NCI-H69 (cell line): ENCODE results near the gene TRIM71.
"Not testable (repeated sequence)": the region's sequence is repeated elsewhere in the genome, so short reads cannot be mapped to it uniquely, and the experiment has no call there.

Experiments
- DNase-seq: peaks from one replicate; lab custom pipeline; 2025; lab: John Stamatoyannopoulos, UW

The TRIM71 gene

DNA sequence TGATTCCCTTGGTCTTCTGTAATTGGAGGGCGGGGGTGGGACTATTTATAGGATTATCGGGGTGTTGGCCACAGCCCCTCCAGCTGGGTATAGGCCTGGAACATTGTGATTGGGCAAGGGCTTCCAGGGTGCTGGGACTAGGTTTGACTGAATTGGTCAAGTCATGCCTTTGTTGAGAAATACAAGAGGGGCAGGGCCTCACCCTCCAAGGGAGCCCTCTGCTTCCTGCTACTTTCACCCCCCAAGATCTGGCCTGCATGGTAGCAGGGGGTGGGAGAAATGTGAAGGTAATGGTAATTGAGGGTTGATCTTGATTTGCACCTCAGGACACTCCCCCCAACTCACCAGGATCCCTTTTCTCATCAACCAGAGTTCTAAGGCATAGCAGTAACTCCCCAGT lies 25.2 kb downstream of the TRIM71 start:
- peak; percentile 19 for DNase-seq

GRCh38 chr3:32843510-32844321 lies 25.9 kb downstream of the TRIM71 start:
- peak; percentile 88 for DNase-seq

GRCh38 chr3:32844322-32844654 lies 26.5 kb downstream of the TRIM71 start:
- no peak for DNase-seq

- DNase-seq: peak; percentile 66
Measured at GRCh38 chr3:32844914-32845313, 27.1 kb downstream of the TRIM71 start.

- not testable (repeated sequence) for DNase-seq
Measured at GRCh38 chr3:32845546-32845945, 27.7 kb downstream of the TRIM71 start.

DNA sequence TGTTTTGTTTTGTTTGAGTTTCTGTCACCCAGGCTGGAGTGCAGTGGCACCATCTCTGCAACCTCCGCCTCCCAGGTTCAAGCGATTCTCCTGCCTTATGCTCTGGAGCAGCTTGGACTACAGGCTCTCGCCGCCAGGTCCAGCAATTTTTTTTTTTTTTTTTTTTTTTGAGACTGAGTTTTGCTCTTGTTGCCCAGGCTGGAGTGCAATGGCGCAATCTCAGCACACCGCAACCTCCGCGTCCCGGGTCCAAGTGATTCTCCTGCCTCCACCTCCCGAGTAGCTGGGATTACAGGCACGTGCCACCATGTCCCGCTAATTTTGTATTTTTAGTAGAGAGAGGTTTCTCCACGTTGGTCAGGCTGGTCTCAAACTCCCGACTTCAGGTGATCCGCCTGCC lies 29.2 kb downstream of the TRIM71 start:
- DNase-seq: not testable (repeated sequence)

- no peak for DNase-seq
Measured at GRCh38 chr3:32847528-32847927, 29.7 kb downstream of the TRIM71 start.

- no peak for DNase-seq
Measured at GRCh38 chr3:32848215-32848614, 30.4 kb downstream of the TRIM71 start.

DNA sequence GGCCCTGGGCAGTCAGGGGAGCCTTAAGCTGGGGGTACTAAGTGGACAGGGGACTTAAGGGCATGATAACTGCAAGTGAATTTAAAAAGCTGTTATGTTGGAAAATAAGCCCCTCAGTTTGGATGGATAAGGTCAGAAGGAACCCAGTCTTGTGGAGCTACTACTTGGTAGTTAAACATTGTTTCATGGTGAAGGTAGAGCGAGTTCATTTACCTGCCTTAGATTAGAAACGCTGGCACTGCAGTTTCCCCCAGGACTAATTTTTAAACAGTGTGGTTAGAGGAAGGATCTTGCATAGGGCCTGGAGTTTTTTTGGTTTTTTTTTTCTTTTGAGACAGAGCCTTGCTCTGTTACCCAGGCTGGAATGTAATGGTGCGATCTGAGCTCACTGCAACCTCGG lies 31.2 kb downstream of the TRIM71 start:
- no peak for DNase-seq

DNA sequence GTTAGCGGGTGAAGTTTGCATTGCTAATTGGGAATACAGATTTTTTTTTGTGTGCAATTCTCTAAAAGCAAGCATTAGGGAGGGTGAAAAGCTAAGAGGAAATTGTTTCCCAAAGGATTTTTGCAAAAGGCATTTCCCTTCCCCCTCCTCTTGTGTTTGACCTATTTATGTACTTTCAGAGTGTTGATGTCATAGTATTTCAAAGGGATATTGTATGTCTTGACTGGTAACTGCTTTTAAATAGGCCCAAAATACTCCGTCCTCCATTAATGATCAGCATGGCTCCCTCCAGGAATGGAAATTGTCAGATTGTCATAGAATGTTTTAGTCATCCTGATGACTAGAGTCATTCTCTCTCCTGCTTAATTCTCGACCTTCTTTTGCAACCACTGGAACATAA lies 32.4 kb downstream of the TRIM71 start:
- DNase-seq: peak; percentile 5

DNA sequence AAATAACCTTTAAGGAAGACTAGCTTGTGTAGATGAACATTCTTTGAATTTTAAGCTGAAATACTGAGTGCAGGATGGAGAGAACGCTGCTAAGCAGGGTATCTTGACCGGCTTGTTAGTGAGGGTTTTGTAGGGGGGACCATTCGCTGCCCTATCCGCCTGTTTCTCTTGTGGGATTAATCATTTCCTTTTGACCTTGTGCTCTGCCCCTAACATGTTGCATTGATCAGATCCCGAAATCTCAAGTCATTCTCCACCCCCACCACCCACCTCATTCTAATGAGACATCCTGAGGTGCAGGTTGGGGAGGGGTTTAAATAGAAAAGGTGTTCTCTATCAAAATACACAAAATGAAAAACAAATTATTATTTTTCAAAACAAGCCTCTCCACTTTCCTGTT lies 32.8 kb downstream of the TRIM71 start:
- DNase-seq: no peak

DNA sequence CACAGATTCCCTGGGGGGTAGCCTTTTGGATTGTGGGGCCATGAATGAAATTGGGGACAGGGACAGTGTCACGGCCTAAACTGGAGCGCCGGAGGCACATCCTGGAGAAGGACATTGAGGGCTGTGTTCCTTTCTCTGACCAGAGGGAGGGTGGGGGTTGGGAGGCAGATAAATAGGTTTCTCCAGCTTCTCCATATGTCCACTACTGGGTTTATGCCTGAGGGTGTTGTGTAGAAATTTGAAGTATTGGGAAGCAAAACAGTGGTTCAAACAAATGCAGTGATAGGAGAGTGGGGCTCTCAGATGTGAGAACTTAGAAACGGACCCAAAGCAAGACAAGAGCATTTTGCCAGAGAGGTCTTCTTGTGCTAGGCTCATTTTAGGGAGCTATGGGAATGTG lies 34.3 kb downstream of the TRIM71 start:
- no peak for DNase-seq

DNA sequence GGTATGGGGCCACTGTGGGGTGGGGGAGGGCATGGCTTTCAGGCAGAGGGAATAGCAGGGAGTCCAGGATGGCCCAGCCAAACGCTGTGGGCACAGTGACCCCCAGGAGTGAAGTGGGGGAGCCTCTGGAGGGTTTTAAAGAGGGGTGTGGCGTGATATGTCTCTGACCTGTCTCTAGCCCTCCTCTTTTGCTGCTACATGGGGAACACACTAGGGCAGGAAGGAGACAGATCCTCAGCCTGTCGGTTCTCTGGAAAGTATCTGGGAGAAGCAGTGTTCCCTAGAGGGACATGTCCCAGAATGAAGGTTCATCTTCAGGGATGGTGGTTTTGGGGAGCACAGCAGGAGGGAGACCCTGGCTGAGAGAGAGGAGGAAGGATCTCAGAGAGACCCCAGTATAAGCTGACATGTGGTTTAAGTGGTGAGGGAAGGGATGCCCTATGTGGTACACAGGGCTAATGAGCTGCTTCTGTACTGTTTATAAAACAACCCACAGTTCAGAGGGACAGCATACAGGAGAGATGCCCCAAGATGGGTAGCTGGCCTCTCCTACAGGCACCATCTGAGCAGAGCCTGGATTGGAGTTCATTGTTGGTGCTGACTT lies 37.7 kb downstream of the TRIM71 start:
- no peak for DNase-seq

GRCh38 chr3:32856355-32856889 lies 38.6 kb downstream of the TRIM71 start:
- no peak for DNase-seq

DNA sequence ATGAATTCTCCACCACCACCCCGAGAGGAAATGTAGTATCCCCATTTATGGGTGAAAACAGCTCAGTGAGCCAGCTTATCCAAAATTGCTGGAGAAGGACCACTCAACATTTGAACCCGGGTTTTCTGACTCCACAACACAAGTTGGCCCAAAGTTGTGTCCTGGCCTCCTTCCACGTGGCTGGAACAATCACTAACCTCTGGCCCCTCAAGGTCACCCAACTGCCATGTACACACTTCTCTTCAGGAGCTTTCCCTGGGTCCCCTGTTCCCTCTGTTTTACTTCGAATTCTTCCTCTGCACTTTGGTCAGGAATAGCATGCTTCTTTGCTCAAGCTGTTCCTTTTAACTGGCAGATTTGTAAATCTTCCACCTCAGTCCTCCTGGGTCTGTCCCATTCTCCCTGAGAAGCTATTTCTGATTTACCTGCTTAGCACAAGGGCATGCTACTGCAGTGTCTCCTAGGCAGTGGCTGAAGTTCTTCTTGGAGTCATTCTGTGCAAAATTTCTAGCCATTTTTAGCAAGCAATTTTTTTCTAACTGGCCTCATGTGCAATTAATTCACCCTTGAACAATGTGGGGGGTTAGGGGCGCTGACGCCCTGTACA lies 39.2 kb downstream of the TRIM71 start:
- no peak for DNase-seq

- DNase-seq: no peak
Measured at GRCh38 chr3:32857921-32858320, 40.1 kb downstream of the TRIM71 start.

DNA sequence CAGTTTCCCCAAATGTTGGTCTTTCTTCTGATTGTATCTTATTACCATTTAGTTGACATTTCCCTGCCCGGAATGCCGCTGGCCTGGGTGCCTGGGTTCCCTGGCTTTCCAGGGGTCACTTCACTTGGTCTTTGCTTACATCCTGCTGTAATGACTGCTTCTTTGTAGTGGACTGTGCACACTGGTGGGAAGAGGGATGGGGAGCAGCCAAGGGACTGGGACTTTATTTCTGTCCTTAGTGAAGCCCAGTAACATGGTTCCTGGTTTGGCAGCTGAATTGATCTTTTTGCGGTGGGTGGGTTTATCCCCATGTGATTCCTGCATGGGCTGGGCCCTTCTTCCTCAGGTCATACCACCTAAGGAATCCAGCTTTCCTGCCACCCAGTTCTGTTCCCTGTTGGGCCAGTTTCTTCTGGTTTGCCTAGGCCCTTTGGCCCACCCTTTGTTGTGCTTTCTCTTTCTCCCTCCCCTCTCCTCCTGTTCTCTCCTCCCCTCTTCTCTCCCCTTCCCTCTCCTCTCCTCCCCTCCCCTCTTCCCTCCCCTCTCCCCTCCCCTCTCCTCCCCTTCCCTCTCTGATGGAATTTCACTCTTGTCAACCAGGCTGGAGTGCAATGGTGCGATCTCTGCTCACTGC lies 41.9 kb downstream of the TRIM71 start:
- no peak for DNase-seq

GRCh38 chr3:32860499-32860898 lies 42.7 kb downstream of the TRIM71 start:
- no peak for DNase-seq

GRCh38 chr3:32861681-32862080 lies 43.9 kb downstream of the TRIM71 start:
- DNase-seq: no peak

DNA sequence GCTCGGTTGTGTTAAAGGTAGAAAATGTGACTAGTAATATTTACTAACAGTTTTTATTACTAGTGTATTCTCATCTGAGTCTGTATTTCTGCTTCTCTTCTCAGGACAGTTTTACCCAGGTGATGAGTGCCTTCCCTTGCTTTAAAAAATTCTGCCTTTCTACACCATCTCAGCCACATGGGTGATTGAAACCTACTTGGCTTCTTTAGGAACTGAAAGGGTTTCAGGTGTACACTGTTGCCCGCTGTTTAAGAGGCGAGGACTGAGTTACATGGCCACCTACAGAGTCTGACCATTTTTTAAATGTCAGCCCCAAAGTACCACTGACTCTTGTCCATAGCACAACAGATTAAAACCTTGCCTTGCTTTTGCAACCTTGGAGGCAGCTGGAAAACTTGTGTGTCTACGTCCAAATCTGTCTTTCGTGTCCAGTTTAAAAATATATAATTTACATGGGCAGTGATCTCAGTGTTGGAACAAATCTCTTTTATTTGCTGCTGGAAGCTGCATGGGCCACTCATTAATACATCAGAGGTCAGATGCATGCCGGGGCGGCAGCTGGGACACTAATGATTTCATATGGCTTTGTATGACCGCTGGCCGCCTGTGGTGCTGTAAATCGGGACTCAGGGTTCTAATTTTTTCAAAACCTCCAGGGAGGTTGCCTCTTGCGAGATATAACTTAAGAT lies 44.6 kb downstream of the TRIM71 start:
- no peak for DNase-seq

DNA sequence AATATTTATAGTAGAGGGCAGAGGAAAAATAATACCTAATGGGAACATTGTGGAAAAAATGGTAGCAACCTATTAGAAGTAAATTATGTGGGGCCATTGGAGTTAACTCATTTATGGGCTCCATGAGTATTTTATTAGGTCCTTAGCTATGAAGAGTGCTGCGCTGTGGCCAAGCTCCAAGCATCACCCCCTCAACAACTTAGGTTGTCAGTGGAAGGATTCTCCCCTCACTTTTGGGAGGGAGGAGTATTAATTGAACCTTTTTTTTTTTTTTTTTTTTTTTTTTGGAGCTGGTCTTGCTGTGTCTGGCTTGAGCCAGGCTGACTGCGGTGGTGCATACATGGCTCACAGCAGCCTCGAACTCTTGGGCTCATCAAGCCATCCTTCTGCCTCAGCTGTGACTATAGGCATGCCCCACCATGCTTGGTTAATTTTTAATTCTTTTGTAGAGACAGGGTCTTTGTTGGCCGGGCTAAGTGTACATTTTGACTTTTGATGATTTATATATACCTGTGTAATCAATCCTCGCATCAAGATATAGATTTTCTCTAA lies 45.2 kb downstream of the TRIM71 start:
- no peak for DNase-seq

GRCh38 chr3:32865383-32865782 lies 47.6 kb downstream of the TRIM71 start:
- DNase-seq: no peak
